ENCODE measurements around the gene ORMDL3.

ORMDL3 gene

GRCh38 chr17:39972271-39972670, 44.9 kb upstream of the ORMDL3 start:
- peak overlapping the region; percentile 86 for H2AFZ ChIP-seq
- no peak overlapping the region for H3K9ac ChIP-seq
- peak overlapping the region; percentile 96 for H3K27ac ChIP-seq
- peak overlapping the region; percentile 50 for H3K4me2 ChIP-seq (ENCODE audit: low read length)
- H3K4me3 ChIP-seq (ENCODE audit: low read depth, low read length) = peak overlapping the region; percentile 6
- peaks cover 21% of the 10 kb centered on the region for H3K4me1 ChIP-seq
- H3K27me3 ChIP-seq (ENCODE audit: control insufficient read depth, insufficient read depth, low read length) = no peaks in the 10 kb centered on the region
- H3K9me3 ChIP-seq (ENCODE audit: control insufficient read depth, low read length) = no peaks in the 10 kb centered on the region
- H3K36me3 ChIP-seq (ENCODE audit: control insufficient read depth, insufficient read depth, low read length) = no peaks in the 10 kb centered on the region
- no peak for TF ChIP-seq CTCF (IDR thresholded peaks at IDR 0.05)
- no peaks in the 10 kb centered on the region for H3K79me2 ChIP-seq

GRCh38 chr17:39971076-39971603, 43.7 kb upstream of the ORMDL3 start:
- Histone ChIP-seq H3K27ac (peak overlapping the region; percentile 96), H3K36me3 (ENCODE audit: control insufficient read depth, insufficient read depth, low read length) (no peaks in the 10 kb centered on the region), H3K79me2 (no peaks in the 10 kb centered on the region), H3K9ac (no peak overlapping the region), H3K9me3 (ENCODE audit: control insufficient read depth, low read length) (no peaks in the 10 kb centered on the region), H3K27me3 (ENCODE audit: control insufficient read depth, insufficient read depth, low read length) (no peaks in the 10 kb centered on the region), H3K4me2 (ENCODE audit: low read length) (no peak overlapping the region), H2AFZ (peak overlapping the region; percentile 44), H3K4me1 (peaks cover 21% of the 10 kb centered on the region), H3K4me3 (ENCODE audit: low read depth, low read length) (no peak overlapping the region)
- no peak for TF ChIP-seq CTCF (IDR thresholded peaks at IDR 0.05)

GRCh38 chr17:39970157-39970692, 42.8 kb upstream of the ORMDL3 start:
- H3K36me3 ChIP-seq (ENCODE audit: control insufficient read depth, insufficient read depth, low read length) = no peaks in the 10 kb centered on the region

GRCh38 chr17:39969375-39969774, 42.0 kb upstream of the ORMDL3 start:
- no peak overlapping the region for H3K4me3 ChIP-seq (ENCODE audit: low read depth, low read length)
- H3K9me3 ChIP-seq (ENCODE audit: control insufficient read depth, low read length) = no peaks in the 10 kb centered on the region

More at GRCh38 chr17:39970157-39970692, 42.8 kb upstream of the ORMDL3 start:
- Histone ChIP-seq H3K27me3 (ENCODE audit: control insufficient read depth, insufficient read depth, low read length) (no peaks in the 10 kb centered on the region), H3K9me3 (ENCODE audit: control insufficient read depth, low read length) (no peaks in the 10 kb centered on the region), H3K9ac (no peak overlapping the region), H2AFZ (no peak overlapping the region), H3K79me2 (no peaks in the 10 kb centered on the region), H3K4me2 (ENCODE audit: low read length) (no peak overlapping the region), H3K27ac (no peak overlapping the region), H3K4me1 (peaks cover 21% of the 10 kb centered on the region), H3K4me3 (ENCODE audit: low read depth, low read length) (no peak overlapping the region)
- TF ChIP-seq CTCF (IDR thresholded peaks at IDR 0.05) = no peak

More at GRCh38 chr17:39969375-39969774, 42.0 kb upstream of the ORMDL3 start:
- H3K36me3 ChIP-seq (ENCODE audit: control insufficient read depth, insufficient read depth, low read length) = no peaks in the 10 kb centered on the region
- no peaks in the 10 kb centered on the region for H3K27me3 ChIP-seq (ENCODE audit: control insufficient read depth, insufficient read depth, low read length)
- H3K4me1 ChIP-seq = peaks cover 21% of the 10 kb centered on the region
- H3K79me2 ChIP-seq = no peaks in the 10 kb centered on the region
- H3K27ac ChIP-seq = no peak overlapping the region
- H2AFZ ChIP-seq = no peak overlapping the region
- no peak overlapping the region for H3K9ac ChIP-seq
- no peak overlapping the region for H3K4me2 ChIP-seq (ENCODE audit: low read length)
- TF ChIP-seq CTCF (IDR thresholded peaks at IDR 0.05) = no peak
